Retinal pigment epithelial cell (primary cell): ENCODE data around the gene EGR1.

Experiments used
- DNase-seq: peaks from one replicate; pipeline ENCODE4 v3.0.0-alpha.2; 2010; ENCODE audit warnings: low read depth
- H3K4me3 ChIP-seq: 2 replicates; pipeline ENCODE4 v1.5.1; 2011; ENCODE audit warnings: mild to moderate bottlenecking, low read length, control low read depth, moderate library complexity
- CTCF ChIP-seq: conservative IDR thresholded peaks from 2 replicates; pipeline ENCODE4 v1.5.1; 2011; ENCODE audit warnings: low read depth, low read length, control low read depth, inconsistent platforms

EGR1 gene

GRCh38 chr5:138491669-138492559 is 26.6 kb downstream of the EGR1 start:
- TF ChIP-seq CTCF: no peak
- DNase-seq: no peak
- H3K4me3 ChIP-seq: peak overlapping the region; percentile 55

GRCh38 chr5:138492560-138493045 is 27.3 kb downstream of the EGR1 start:
- no peak for DNase-seq
- TF ChIP-seq CTCF: no peak
- peak overlapping the region; percentile 55 for H3K4me3 ChIP-seq

- no peak overlapping the region for H3K4me3 ChIP-seq
- DNase-seq: no peak
- TF ChIP-seq CTCF: no peak
Observed at GRCh38 chr5:138495351-138495750, 30.1 kb downstream of the EGR1 start.

GRCh38 chr5:138498376-138498775 is 33.1 kb downstream of the EGR1 start:
- TF ChIP-seq CTCF: no peak
- no peak overlapping the region for H3K4me3 ChIP-seq
- no peak for DNase-seq

- no peak overlapping the region for H3K4me3 ChIP-seq
- no peak for TF ChIP-seq CTCF
- DNase-seq: no peak
Observed at GRCh38 chr5:138502121-138502520, 36.8 kb downstream of the EGR1 start.

GRCh38 chr5:138502521-138502920 is 37.2 kb downstream of the EGR1 start:
- no peak for TF ChIP-seq CTCF
- no peak overlapping the region for H3K4me3 ChIP-seq
- DNase-seq: no peak

- peak; percentile 16 for DNase-seq
- H3K4me3 ChIP-seq: no peak overlapping the region
- peak; percentile 83 for TF ChIP-seq CTCF
Observed at GRCh38 chr5:138503487-138504270, 38.4 kb downstream of the EGR1 start.
